ENCODE data around the gene PPY. TPM values are rescaled to one million over a fixed set of nuclear protein-coding genes. Genes with fewer than 3 reads are reported as not detected.
"Not testable (repeated sequence)": the region's sequence is repeated elsewhere in the genome, so short reads cannot be mapped to it uniquely, and the experiment has no call there.

PPY gene
- polyA plus RNA-seq, 1 donor: 0.45 TPM

DNA sequence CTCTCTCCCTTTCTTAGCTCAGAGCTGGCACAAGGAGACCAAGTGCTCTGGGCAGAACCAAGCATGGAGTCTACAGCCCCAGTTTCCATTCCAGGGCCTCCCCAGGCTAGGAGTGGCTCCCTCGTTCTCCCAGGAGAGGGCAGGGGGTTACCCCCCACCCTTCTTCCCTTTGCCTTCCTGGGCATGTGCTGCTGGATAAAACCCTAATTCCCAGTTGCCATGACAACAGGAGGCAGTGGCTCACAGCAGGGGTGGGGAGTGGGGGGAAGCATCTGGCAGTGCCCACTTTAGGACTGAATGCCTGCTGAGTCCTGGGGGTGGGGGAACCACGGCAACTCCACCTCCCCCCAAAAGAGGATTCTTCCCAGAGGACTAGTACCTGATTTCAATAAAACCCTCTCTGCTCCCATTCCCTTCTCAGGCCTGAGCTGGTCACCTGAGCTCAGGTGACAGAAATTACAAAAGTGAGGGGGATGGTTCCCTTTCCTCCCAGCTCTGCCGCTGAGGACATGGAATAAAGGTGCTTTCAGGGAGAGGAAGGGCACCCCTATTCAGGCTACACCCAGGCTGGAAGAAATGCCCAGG, 36.8 kb downstream of the PPY start:
- DNase-seq: no peak

GRCh38 chr17:43901861-43902589, 40.3 kb downstream of the PPY start:
- no peak for DNase-seq

- peak; percentile 29 for DNase-seq
Observed at GRCh38 chr17:43900858-43901754, 41.2 kb downstream of the PPY start.

GRCh38 chr17:43900183-43900857, 42.0 kb downstream of the PPY start:
- DNase-seq: peak; percentile 89

GRCh38 chr17:43898446-43898845, 43.8 kb downstream of the PPY start:
- DNase-seq: no peak

DNA sequence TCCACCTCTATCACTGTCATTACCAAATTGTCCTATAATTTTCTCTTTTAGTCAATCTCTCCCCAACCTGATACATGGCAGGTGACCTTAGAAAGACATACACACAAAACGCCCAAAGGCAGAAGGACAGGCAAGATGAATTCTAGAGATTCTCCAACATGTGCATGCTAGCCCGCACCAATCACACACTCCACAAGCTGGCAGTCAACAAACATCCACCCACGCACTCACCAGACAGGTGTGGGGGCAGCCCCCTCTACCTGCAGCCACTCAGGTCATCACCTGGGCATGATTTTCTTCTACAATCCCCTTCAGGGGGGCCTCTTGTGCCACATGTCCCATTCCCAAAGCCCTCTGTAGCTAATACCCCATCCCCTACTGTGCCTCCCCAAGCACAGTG, 44.4 kb downstream of the PPY start:
- DNase-seq: no peak

DNA sequence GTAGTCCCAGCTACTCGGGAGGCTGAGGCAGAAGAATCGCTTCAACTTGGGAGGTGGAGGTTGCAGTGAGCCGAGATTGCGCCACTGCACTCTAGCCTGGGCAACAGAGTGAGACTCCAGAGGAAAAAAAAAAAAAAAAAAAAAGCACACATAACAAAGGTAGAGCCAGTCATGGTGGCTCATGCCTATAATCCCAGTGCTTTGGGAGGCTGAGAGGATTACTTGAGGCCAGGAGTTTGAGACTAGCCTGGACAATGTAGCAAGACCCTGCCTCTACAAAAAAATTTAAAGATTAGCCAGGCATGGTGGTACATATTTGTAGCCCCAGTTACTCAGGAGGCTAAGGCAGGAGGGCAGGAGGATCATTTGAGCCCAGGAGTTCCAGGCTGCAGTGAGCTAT, 47.8 kb downstream of the PPY start:
- DNase-seq: not testable (repeated sequence)

DNA sequence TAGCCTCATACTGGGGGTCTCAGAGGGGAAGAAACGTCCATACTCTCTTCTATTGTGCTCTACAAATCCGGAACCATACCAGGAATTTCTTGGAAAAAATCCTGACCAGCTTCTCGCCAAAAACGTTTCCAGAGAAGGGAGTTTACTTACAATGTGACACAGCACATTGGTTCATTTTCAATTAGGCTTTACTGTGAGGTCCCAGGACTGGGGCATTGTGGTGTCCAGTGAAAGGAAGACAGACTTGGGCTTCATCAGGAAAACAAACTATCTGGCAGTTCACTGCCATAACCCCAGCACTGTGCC, 49.7 kb downstream of the PPY start:
- DNase-seq: no peak

DNA sequence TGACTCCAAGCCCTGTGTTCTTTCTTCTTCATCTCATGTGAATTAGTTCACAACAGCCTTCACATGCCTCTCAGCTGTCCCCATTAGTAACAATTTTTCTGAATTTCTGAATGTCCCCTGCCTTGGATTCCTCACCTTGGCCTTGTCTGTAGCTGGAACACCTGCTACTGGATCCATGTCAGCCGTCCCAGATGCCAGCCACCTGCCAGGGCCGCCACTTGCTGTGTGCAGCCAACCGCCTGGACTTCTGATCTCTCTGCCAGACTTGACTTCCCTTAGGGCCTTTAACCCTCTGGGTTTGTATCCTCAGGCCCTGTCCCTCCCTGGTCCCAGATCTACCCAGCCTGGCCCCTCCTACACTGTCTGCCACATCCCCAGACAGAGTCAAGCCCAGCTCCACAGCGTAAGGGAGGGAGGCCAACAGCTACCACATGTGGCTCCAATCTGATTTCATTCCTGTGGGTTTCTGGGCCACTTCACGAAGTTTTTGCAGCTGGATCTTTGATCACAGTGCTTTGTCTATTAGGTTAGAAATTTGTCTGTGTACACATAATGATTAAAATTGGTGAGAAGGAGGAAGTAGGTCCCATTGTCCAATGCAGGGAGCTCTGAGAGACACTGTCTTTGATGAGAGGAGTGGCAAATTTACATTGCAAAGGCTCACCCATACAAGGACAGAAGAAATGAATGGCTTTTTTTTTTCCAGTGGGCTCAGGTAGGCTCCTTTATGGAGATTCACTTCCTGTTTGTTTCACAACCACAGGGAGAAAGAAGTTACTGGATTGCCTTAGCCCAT, 50.2 kb downstream of the PPY start:
- DNase-seq: no peak

Other genes with a start within 250 kb of the PPY start
- gene SOST, start 183.7 kb downstream of the PPY start, polyA plus RNA-seq (ENCODE audit: insufficient read length): 30.9 TPM
- 58.5 TPM for gene DUSP3, start 163.5 kb downstream of the PPY start, polyA plus RNA-seq (ENCODE audit: insufficient read length)
- 0.10 TPM for gene CFAP97D1, start 162.0 kb downstream of the PPY start, polyA plus RNA-seq (ENCODE audit: insufficient read length)
- gene MPP3, start 109.3 kb downstream of the PPY start, polyA plus RNA-seq (ENCODE audit: insufficient read length): 13.6 TPM
- gene CD300LG, start 95.3 kb downstream of the PPY start, polyA plus RNA-seq (ENCODE audit: insufficient read length): 0.70 TPM
- gene MPP2, start 34.9 kb downstream of the PPY start, polyA plus RNA-seq (ENCODE audit: insufficient read length): 6.4 TPM
- gene PYY, start 11.5 kb upstream of the PPY start, polyA plus RNA-seq (ENCODE audit: insufficient read length): 0.22 TPM
- gene NAGS, start 62.1 kb upstream of the PPY start, polyA plus RNA-seq (ENCODE audit: insufficient read length): 2.0 TPM
- gene TMEM101, start 72.5 kb upstream of the PPY start, polyA plus RNA-seq (ENCODE audit: insufficient read length): 38.7 TPM
- gene LSM12, start 124.2 kb upstream of the PPY start, polyA plus RNA-seq (ENCODE audit: insufficient read length): 47.4 TPM
- gene G6PC3, start 128.3 kb upstream of the PPY start, polyA plus RNA-seq (ENCODE audit: insufficient read length): 69.6 TPM
- 44.7 TPM for gene HDAC5, start 181.2 kb upstream of the PPY start, polyA plus RNA-seq (ENCODE audit: insufficient read length)
- 6.8 TPM for gene HROB, start 199.5 kb upstream of the PPY start, polyA plus RNA-seq (ENCODE audit: insufficient read length)
- 3.0 TPM for gene ASB16, start 228.2 kb upstream of the PPY start, polyA plus RNA-seq (ENCODE audit: insufficient read length)
- 46.8 TPM for gene TMUB2, start 244.5 kb upstream of the PPY start, polyA plus RNA-seq (ENCODE audit: insufficient read length)